ENCODE measurements around the gene BASP1. TPM values are rescaled to one million over a fixed set of nuclear protein-coding genes. Genes with fewer than 3 reads are reported as not detected.

Gene BASP1
- total RNA-seq, 2 experiments from 2014 or later: 0.70 to 0.93 TPM

GRCh38 chr5:17203329-17204132 lies 13.9 kb upstream of the BASP1 start:
- peak in 4 of 14 experiments; percentile 9 to 35 (median 26) for DNase-seq
- intact Hi-C loops (cut with DNase I, micrococcal nuclease): loop anchor here in 1 of 2 experiments (10.0 kb wide), 1 partner anchor 869 kb away; no protein-coding TSS in a partner anchor
- no peak overlapping the region for H3K4me3 ChIP-seq (ENCODE audit: low read length)
- H3K27ac ChIP-seq (ENCODE audit: low read depth in 1 of 2, low read length in 2 of 2): no peak overlapping the region
- CTCF ChIA-PET: no interaction called here
- Mint-ChIP-seq H3K27me3 (peaks cover 24% of the 10 kb centered on the region), H3K27ac (no peak overlapping the region), H3K4me1 (ENCODE audit: low read depth) (no peaks in the 10 kb centered on the region), H3K36me3 (ENCODE audit: low read depth) (no peaks in the 10 kb centered on the region), H3K9me3 (no peaks in the 10 kb centered on the region), H3K4me3 (no peak overlapping the region)
- peaks cover 0 to 2% of the 10 kb centered on the region in 2 experiments for H3K27me3 ChIP-seq (ENCODE audit: control insufficient read depth in 1 of 2, insufficient read depth in 2 of 2, low read length in 2 of 2)
- POLR2A ChIA-PET: no interaction called here
- no peaks in the 10 kb centered on the region for H3K36me3 ChIP-seq (ENCODE audit: insufficient read depth, low read length)
- no peaks in the 10 kb centered on the region for H3K9me3 ChIP-seq (ENCODE audit: control insufficient read depth in 1 of 2, insufficient read depth in 1 of 2, low read length in 2 of 2)
- no peak for ATAC-seq (ENCODE audit: poor library complexity)
- no peaks in the 10 kb centered on the region for H3K4me1 ChIP-seq (ENCODE audit: insufficient read depth, low read length)
- peak; percentile 49 for TF ChIP-seq CTCF (IDR thresholded peaks at IDR 0.05)

GRCh38 chr5:17204133-17204489 lies 13.3 kb upstream of the BASP1 start:
- no peak overlapping the region for H3K27ac Mint-ChIP-seq
- Histone ChIP-seq H3K4me3 (ENCODE audit: low read length) (no peak overlapping the region), H3K27me3 (ENCODE audit: control insufficient read depth in 1 of 2, insufficient read depth in 2 of 2, low read length in 2 of 2) (peaks cover 0 to 2% of the 10 kb centered on the region in 2 experiments), H3K36me3 (ENCODE audit: insufficient read depth, low read length) (no peaks in the 10 kb centered on the region), H3K4me1 (ENCODE audit: insufficient read depth, low read length) (no peaks in the 10 kb centered on the region), H3K9me3 (ENCODE audit: control insufficient read depth in 1 of 2, insufficient read depth in 1 of 2, low read length in 2 of 2) (no peaks in the 10 kb centered on the region), H3K27ac (ENCODE audit: low read depth in 1 of 2, low read length in 2 of 2) (no peak overlapping the region)
- no peak overlapping the region for H3K4me3 Mint-ChIP-seq
- no peak for DNase-seq
- ChIA-PET POLR2A (no interaction called here), CTCF (no interaction called here)
- TF ChIP-seq CTCF (IDR thresholded peaks at IDR 0.05): no peak
- H3K4me1 Mint-ChIP-seq (ENCODE audit: low read depth): no peaks in the 10 kb centered on the region
- ATAC-seq (ENCODE audit: poor library complexity): no peak
- H3K36me3 Mint-ChIP-seq (ENCODE audit: low read depth): no peaks in the 10 kb centered on the region
- intact Hi-C loops (cut with DNase I, micrococcal nuclease): loop anchor here in 1 of 2 experiments (10.0 kb wide), 1 partner anchor 869 kb away; no protein-coding TSS in a partner anchor
- no peaks in the 10 kb centered on the region for H3K9me3 Mint-ChIP-seq
- peaks cover 24% of the 10 kb centered on the region for H3K27me3 Mint-ChIP-seq

GRCh38 chr5:17206021-17206420 lies 11.4 kb upstream of the BASP1 start:
- no peak overlapping the region for H3K27ac ChIP-seq (ENCODE audit: low read depth in 1 of 2, low read length in 2 of 2)
- Mint-ChIP-seq H3K27ac (no peak overlapping the region), H3K9me3 (no peaks in the 10 kb centered on the region), H3K36me3 (ENCODE audit: low read depth) (no peaks in the 10 kb centered on the region), H3K4me1 (ENCODE audit: low read depth) (no peaks in the 10 kb centered on the region), H3K4me3 (no peak overlapping the region), H3K27me3 (peaks cover 24% of the 10 kb centered on the region)
- no peak overlapping the region for H3K4me3 ChIP-seq (ENCODE audit: low read length)
- no peaks in the 10 kb centered on the region for H3K4me1 ChIP-seq (ENCODE audit: insufficient read depth, low read length)
- DNase-seq: no peak
- H3K36me3 ChIP-seq (ENCODE audit: insufficient read depth, low read length): no peaks in the 10 kb centered on the region
- intact Hi-C loops (cut with DNase I, micrococcal nuclease): loop anchor here in 1 of 2 experiments (10.0 kb wide), 1 partner anchor 871 kb away; no protein-coding TSS in a partner anchor
- ATAC-seq (ENCODE audit: poor library complexity): no peak
- ChIA-PET POLR2A (no interaction called here), CTCF (no interaction called here)
- peaks cover 0 to 2% of the 10 kb centered on the region in 2 experiments for H3K27me3 ChIP-seq (ENCODE audit: control insufficient read depth in 1 of 2, insufficient read depth in 2 of 2, low read length in 2 of 2)
- H3K9me3 ChIP-seq (ENCODE audit: control insufficient read depth in 1 of 2, insufficient read depth in 1 of 2, low read length in 2 of 2): no peaks in the 10 kb centered on the region
- no peak for TF ChIP-seq CTCF (IDR thresholded peaks at IDR 0.05)

Measured in CD4-positive, alpha-beta T cell (primary cell).